GM19372 (cell line): ENCODE data around the gene ABCB8.
"Not testable (repeated sequence)": the region's sequence is repeated elsewhere in the genome, so short reads cannot be mapped to it uniquely, and the experiment has no call there.

Experiments
- ATAC-seq: cut with Tn5 transposase; IDR thresholded peaks from one replicate; pipeline ENCODE4 v1.9.1; 2021; ENCODE audit warnings: mild to moderate bottlenecking, low read depth, moderate library complexity; ENCODE audit not compliant: unreplicated experiment

Gene ABCB8

GRCh38 chr7:150997817-150998216 is 30.4 kb upstream of the ABCB8 start:
- no peak for ATAC-seq

DNA sequence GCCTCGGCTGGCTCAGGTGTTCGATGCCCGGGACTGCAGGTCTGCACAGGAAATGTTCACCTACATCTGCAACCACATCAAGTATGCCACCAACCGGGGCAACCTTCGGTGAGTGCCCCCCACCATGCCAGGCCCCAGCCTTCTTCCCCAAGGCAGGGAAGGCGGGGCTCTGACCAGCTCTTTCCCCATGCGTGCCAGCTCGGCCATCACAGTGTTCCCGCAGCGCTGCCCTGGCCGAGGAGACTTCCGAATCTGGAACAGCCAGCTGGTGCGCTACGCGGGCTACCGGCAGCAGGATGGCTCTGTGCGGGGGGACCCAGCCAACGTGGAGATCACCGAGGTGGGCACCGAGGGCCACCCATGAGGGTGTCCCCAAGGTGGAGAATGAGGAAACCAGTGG is 29.9 kb upstream of the ABCB8 start:
- ATAC-seq: no peak

DNA sequence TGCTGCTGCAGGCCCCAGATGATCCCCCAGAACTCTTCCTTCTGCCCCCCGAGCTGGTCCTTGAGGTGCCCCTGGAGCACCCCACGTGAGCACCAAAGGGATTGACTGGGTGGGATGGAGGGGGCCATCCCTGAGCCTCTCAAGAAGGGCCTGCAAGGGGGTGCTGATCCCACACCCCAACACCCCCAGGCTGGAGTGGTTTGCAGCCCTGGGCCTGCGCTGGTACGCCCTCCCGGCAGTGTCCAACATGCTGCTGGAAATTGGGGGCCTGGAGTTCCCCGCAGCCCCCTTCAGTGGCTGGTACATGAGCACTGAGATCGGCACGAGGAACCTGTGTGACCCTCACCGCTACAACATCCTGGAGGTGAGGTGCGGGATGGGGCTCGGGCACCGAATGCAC is 29.2 kb upstream of the ABCB8 start:
- no peak for ATAC-seq

- no peak for ATAC-seq
Observed at GRCh38 chr7:150999497-151000230, 28.6 kb upstream of the ABCB8 start.

DNA sequence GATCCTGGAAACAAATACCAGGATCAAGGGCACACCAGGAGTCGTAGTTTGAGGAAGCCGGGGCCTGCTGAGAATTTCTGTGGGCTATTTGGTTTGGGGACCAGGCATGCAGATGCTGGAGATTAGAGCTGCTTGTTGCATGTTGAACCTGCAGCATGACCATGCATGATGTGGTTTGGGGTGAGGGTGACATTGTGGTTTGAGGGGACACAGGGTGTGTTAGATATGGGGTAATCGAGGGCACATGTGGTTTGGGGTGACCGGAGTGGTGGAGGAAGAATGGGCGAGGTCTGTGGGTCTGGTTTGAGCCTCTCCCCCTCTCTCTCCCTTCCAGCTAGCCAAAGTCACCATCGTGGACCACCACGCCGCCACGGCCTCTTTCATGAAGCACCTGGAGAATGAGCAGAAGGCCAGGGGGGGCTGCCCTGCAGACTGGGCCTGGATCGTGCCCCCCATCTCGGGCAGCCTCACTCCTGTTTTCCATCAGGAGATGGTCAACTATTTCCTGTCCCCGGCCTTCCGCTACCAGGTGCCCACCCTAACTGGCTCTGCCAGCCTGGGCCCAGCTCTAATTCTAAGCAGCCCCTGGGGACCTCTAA is 27.3 kb upstream of the ABCB8 start:
- no peak for ATAC-seq

- ATAC-seq: no peak
Observed at GRCh38 chr7:151001546-151001945, 26.7 kb upstream of the ABCB8 start.

DNA sequence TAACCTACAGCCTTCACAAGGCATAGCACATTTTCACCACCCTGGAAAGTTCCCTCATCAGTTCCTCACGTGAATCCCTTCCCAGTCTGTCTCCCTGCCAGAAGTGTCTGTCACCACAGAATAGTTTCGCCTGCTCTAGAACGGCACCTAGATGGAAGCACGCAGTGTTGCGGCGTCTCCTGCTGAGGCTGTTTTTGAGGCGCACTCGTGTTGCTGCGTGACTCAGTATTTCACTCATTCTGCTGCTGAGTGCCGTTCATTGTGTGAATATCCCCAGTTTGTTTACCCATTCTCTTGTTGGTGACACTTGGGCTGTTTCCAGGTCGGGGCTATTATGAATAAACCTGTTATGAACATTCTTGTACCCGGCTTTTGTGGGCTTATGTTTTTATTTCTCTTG is 24.7 kb upstream of the ABCB8 start:
- ATAC-seq: no peak

DNA sequence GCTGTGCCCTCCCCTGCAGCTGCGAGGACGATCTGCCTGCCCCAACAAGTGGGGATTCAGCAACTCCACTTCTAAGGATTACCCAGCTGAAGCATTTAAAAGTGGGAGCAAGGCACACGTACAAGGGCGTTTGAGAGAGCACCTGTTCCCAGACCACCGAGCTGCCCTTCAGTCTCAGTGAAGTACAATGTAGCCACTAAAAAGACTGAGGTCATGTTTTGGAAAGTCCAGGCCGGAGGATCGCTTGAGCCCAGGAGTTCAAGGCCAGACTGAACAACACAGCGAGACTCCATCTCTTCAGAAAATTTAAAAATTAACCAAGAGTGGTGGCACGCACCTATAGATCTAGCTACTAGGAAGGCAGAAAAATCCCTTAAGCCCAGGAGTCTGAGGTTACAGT is 22.7 kb upstream of the ABCB8 start:
- ATAC-seq: no peak

- ATAC-seq: no peak
Observed at GRCh38 chr7:151006590-151007300, 21.5 kb upstream of the ABCB8 start.

DNA sequence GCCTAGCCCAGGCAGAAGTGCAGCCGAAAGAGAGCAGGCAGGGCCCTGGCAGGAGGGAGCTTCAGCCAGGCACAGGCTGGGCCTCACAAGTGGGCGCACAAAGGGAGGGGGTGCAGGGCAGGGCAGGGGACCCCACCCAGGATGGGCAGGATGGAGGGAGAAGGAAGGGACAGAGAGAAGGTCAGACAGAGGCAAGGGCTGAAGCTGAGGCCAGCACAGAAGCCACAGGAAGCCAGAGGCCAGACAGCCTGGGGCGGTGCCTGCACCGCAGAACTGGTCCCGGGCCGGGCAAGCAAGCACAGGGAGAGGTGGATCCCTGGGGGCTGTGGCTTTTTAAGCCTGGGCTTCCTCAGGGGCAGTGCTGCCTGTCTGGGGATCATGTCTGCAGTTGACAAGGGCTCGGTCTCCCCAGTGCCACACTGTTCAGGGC is 20.8 kb upstream of the ABCB8 start:
- no peak for ATAC-seq

GRCh38 chr7:151008143-151008510 is 20.1 kb upstream of the ABCB8 start:
- no peak for ATAC-seq

- no peak for ATAC-seq
Observed at GRCh38 chr7:151008511-151009323, 19.5 kb upstream of the ABCB8 start.

DNA sequence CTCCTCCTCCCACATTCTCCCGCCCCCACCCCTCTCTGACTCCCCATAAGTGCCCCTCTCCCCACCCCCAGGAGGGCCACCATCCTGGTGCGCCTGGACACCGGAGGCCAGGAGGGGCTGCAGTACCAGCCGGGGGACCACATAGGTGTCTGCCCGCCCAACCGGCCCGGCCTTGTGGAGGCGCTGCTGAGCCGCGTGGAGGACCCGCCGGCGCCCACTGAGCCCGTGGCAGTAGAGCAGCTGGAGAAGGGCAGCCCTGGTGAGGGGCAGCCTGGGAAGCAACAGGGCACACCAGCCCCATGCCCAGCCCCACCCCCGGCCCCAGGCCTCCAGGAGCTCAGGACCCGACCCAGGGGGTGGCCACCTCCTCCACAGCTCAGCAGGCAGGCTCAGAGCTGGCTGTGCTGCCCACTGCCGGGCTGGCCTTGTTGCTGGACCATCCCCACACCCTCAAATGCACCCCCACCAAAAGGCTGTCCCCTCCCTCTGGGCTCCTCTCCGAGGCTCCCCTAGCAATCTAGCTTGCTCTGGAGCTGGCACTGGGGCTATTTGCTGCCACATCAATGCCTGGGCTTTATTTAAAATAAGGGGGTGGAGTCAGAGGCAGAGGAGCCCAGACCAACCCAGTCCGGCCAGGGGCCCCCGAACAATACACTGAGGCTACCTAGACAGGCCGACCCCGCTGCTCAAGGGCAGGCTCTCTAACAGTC is 18.8 kb upstream of the ABCB8 start:
- no peak for ATAC-seq

GRCh38 chr7:151010037-151010306 is 18.3 kb upstream of the ABCB8 start:
- no peak for ATAC-seq

GRCh38 chr7:151010307-151011096 is 17.7 kb upstream of the ABCB8 start:
- no peak for ATAC-seq

DNA sequence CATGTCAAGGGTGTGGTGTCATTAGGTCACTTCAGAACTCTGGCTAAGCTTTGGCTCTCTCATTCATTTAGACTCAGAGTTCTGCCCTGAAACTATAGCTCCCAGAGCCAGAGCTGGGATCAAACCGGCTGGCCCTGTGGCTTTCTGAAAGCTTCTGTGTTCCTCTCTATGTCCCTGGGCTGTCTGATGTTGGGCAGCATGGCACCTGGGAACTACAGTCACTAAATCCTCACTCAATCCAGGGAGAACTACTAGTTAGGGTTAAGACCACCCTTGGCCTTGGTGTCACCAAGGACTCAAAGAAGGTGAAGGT is 17.2 kb upstream of the ABCB8 start:
- ATAC-seq: no peak

GRCh38 chr7:151011616-151012015 is 16.6 kb upstream of the ABCB8 start:
- ATAC-seq: not testable (repeated sequence)

GRCh38 chr7:151012031-151012692 is 16.1 kb upstream of the ABCB8 start:
- ATAC-seq: no peak

GRCh38 chr7:151012911-151013347 is 15.3 kb upstream of the ABCB8 start:
- ATAC-seq: no peak
